Fibroblast of skin of right quadriceps (primary cell): ENCODE results near the gene CRKL.
A peak's percentile ranks its signal among the peaks of the same experiment; 100 is the strongest.

Experiments
- DNase-seq: peaks from one replicate; pipeline ENCODE4 v3.0.0-alpha.2; 2013

CRKL gene

DNA sequence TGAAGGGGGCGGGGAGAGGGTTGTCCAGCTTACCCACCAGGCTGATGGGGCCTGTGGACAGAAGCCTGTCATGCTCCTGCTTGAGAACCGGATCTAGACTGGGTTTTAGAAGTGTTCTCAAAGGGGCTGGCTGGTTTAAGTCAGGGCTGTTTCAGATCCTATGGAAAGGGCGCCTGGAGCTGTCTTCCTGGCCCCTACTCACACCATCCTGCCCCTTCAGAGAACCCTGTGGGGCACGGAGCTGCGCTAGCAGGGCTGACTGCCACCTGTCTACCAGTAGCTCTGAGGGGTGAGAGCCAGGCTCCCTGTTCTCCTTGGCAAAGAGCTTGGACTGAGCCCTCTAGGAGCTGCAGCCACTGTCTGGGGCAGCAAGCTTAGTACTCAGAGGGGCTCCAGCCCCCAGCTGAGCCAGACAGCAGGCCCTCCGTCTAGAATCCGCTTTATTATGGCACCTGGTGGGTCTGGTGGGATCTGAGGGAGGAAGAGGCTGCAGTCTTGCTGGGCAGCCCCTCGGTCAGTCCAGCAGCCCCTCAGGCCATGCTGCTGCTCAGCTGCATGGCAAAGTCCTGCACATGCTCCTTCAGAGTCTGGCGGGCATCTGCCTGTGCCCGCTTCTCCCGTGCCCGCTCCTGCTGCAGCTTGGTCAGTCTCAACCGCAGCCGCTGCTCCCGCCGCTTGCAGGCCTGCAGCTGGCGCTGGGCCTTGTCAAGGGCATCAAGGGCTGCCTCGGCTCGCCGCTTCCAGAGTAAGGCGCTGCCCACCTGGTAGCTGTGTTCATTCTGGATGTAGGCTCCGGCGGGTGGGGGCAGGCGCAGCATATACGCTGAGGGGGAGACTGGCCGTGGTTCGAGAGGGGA lies 82.4 kb downstream of the CRKL start:
- DNase-seq: no peak

GRCh38 chr22:21000207-21000986 lies 83.2 kb downstream of the CRKL start:
- DNase-seq: no peak

GRCh38 chr22:21000987-21001600 lies 83.9 kb downstream of the CRKL start:
- no peak for DNase-seq

- DNase-seq: peak; percentile 94
These were observed 84.6 kb downstream of the CRKL start, which contains the start of gene THAP7 for GRCh38 chr22:21001601-21002325. THAP7 (minus strand) TSS chr22:21002118; CDS start chr22:21001911, 207 bp downstream.
